ENCODE measurements around the gene CASKIN1.
"Not testable (repeated sequence)": the region's sequence is repeated elsewhere in the genome, so short reads cannot be mapped to it uniquely, and the experiment has no call there.

DNA sequence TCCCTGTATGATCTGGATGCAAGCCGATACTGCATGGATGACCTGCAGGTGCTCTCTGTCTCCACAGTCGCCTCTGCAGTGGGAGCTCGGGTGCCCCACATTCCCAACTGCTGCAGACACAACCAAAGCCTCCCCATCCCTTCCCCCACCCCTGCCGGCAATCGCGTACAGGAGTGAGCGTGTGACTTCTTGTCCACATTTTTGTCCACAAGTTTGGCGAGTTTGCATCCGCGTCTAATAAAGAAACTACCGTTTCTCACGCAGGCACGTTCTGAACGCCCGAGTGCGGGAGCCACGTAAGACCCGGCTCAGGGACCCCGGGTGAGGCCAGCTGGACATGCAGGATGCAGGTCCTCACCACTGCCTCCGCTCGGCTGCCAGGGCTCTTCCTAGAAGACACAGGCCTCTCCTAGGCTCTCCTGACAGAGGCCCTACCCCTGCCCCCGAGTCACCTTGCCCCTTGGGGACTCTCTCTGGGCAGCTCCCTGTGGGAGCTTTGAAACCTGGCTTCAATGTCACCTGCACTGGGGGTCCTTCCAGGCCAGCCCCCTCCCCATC, 66.4 kb downstream of the CASKIN1 start:
- TF ChIP-seq, protein P1, sequence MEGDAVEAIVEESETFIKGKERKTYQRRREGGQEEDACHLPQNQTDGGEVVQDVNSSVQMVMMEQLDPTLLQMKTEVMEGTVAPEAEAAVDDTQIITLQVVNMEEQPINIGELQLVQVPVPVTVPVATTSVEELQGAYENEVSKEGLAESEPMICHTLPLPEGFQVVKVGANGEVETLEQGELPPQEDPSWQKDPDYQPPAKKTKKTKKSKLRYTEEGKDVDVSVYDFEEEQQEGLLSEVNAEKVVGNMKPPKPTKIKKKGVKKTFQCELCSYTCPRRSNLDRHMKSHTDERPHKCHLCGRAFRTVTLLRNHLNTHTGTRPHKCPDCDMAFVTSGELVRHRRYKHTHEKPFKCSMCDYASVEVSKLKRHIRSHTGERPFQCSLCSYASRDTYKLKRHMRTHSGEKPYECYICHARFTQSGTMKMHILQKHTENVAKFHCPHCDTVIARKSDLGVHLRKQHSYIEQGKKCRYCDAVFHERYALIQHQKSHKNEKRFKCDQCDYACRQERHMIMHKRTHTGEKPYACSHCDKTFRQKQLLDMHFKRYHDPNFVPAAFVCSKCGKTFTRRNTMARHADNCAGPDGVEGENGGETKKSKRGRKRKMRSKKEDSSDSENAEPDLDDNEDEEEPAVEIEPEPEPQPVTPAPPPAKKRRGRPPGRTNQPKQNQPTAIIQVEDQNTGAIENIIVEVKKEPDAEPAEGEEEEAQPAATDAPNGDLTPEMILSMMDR (IDR thresholded peaks at IDR 0.05), result not testable (repeated sequence)
- not testable (repeated sequence) for TF ChIP-seq POLR2A (IDR thresholded peaks at IDR 0.05)

All from testis (tissue), 2 donors.